ENCODE measurements around the gene PAXIP1.

Gene PAXIP1

GRCh38 chr7:154896076-154896475 is 106.8 kb downstream of the PAXIP1 start:
- no peaks in the 10 kb centered on the region for H3K36me3 ChIP-seq (ENCODE audit: control insufficient read depth in 5 of 5, insufficient read depth in 5 of 5, low read length in 5 of 5)
- H3K27ac ChIP-seq (ENCODE audit: low read depth, low read length): no peak overlapping the region
- no peaks in the 10 kb centered on the region for H3K4me1 ChIP-seq (ENCODE audit: control insufficient read depth in 5 of 5, insufficient read depth in 5 of 5, low read length in 5 of 5)
- H3K27me3 ChIP-seq (ENCODE audit: control insufficient read depth in 5 of 5, insufficient read depth in 4 of 5, low read length in 5 of 5): peaks cover 3 to 9% (median 4%) of the 10 kb centered on the region in 5 donors
- no peak overlapping the region for H3K4me3 ChIP-seq (ENCODE audit: low read depth in 1 of 5, low read length in 5 of 5)
- H3K9ac ChIP-seq (ENCODE audit: low read length in 5 of 5): no peak overlapping the region
- H3K9me3 ChIP-seq (ENCODE audit: control insufficient read depth in 5 of 5, low read length in 5 of 5): no peaks in the 10 kb centered on the region
